GM23248 (cell line): ENCODE measurements around the gene ABCB9.

ENCODE experiments used
- EZH2 ChIP-seq: fragments of 200-600 bp; sonication (generic); IDR thresholded peaks from 2 replicates; pipeline ENCODE4 v1.6.1; 2018; ENCODE audit warnings: antibody characterized with exemption, mild to moderate bottlenecking; ENCODE audit not compliant: insufficient read depth, poor library complexity, severe bottlenecking
- EZH2phosphoT487 ChIP-seq: fragments of 200-600 bp; sonication (generic); IDR thresholded peaks from 2 replicates; pipeline ENCODE4 v1.6.1; 2018; ENCODE audit warnings: antibody characterized with exemption, moderate library complexity, mild to moderate bottlenecking, low read depth; ENCODE audit not compliant: insufficient read depth

DNA sequence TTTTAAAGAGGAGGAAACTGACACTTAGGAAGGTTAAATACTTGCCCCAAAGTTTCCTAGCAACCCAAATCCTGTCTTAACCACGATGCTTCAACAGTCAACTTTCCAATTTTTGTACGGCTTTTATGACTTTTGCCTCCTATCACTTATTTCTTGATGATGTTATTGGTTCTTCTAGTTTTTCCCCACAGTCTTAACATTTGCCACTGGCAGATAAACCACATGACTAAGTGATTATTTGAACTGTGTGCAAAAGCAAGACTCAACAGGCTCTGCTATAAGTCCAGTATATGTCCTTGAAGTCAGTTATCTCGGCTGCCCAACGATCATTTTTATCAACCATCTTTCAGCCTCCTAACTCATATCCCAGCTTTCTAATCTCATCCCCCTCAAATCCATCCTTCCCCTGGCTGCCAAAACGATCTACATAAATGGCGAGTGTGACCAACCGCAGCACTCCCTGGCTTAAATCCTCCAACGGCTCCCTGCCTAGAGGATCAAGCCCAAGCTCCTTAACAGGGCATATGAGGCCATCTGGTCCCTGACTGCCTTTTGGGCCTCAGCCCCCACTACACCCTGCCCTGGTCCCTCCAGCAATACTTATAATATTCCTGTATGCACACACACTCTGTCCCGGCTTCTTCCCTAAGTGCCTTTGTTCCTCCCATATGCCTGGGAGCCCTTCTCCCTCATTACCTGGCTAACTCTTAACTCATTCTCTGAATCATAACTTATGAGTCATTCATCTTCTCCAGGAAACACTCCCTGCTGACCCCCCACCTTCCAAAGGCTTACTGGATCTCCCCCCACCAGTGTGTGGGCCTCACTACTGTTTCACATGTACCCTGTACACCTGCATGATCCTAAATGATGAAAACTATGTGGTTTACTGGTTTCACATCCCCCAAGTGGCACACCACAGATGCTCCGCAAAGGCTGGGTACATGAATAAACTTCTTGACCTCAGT is 79.1 kb downstream of the ABCB9 start:
- TF ChIP-seq EZH2phosphoT487 (no peak), EZH2 (no peak)
